ENCODE measurements around the gene PRR29. TPM values are rescaled to one million over a fixed set of nuclear protein-coding genes. Genes with fewer than 3 reads are reported as not detected.
A peak's percentile ranks its signal among the peaks of the same experiment; 100 is the strongest.

Gene PRR29
- total RNA-seq, 1 experiment from 2014 or later: not detected

DNA sequence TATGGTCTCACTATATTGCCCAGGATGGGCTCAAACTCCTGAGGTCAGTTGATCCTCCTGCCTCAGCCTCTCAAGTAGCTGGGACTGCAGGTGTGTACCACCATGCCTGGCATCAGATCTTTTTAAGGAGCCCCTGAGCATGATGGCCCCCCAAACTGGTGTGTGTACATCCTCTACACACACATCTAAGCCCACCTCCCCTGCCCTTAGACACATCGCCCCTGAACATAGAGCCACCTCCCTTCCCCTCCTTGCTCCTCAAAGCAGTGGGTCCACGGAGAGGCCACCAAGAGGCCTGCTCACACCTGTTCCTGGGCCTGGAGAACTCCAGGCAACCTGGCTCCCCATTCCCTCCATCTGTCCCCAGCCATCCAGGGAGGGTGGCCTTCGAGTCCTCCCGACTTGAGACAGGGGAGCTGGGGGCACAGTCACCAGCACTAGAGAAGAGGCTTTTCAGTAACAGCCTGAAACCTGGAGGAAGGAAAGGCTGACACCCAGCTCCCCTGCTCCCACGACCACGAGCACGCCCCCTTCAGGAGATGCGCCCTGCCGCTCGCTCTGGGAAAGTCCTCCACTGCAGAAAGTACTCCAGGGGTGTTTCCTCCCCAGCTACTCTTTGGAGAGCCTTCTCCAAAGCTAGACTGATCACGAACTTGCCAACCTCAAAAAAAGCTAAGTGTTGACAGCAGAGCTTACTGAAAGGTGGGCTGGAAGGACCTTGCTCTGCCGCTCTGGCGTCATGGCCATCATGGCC, 12.6 kb upstream of the PRR29 start:
- TF ChIP-seq EZH2 (IDR thresholded peaks at IDR 0.05; ENCODE audit: borderline replicate concordance, low read depth, low read length, poor library complexity, severe bottlenecking): no peak
- TF ChIP-seq, protein P1, sequence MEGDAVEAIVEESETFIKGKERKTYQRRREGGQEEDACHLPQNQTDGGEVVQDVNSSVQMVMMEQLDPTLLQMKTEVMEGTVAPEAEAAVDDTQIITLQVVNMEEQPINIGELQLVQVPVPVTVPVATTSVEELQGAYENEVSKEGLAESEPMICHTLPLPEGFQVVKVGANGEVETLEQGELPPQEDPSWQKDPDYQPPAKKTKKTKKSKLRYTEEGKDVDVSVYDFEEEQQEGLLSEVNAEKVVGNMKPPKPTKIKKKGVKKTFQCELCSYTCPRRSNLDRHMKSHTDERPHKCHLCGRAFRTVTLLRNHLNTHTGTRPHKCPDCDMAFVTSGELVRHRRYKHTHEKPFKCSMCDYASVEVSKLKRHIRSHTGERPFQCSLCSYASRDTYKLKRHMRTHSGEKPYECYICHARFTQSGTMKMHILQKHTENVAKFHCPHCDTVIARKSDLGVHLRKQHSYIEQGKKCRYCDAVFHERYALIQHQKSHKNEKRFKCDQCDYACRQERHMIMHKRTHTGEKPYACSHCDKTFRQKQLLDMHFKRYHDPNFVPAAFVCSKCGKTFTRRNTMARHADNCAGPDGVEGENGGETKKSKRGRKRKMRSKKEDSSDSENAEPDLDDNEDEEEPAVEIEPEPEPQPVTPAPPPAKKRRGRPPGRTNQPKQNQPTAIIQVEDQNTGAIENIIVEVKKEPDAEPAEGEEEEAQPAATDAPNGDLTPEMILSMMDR (conservative IDR thresholded peaks at IDR 0.05; ENCODE audit: low read depth, low read length): peak; percentile 29
- no peak for DNase-seq (ENCODE audit: low spot score)
- H3K27ac ChIP-seq (ENCODE audit: low read depth, low read length, poor library complexity, severe bottlenecking): no peak overlapping the region
- POLR2A ChIA-PET (ENCODE audit: low non-redundant PET): interaction anchor here (0.7 kb wide), 1 partner anchor 225 kb away, joined by 3 read pairs; no protein-coding TSS in a partner anchor
- no peak overlapping the region for H3K4me3 ChIP-seq (ENCODE audit: low read depth, low read length, poor library complexity, severe bottlenecking)
- CTCF ChIA-PET: interaction anchor here (0.5 to 0.6 kb wide), 2 partner anchors 15 to 102 kb away, joined by 3 to 5 read pairs; no protein-coding TSS in a partner anchor
- no peaks in the 10 kb centered on the region for H3K9me3 ChIP-seq (ENCODE audit: low read depth, low read length, poor library complexity, severe bottlenecking)
- no TSS peak for BruUV-seq (replicated peaks)
- H3K27me3 ChIP-seq (replicated peaks; ENCODE audit: insufficient read depth, low read depth, low read length, poor library complexity): no peaks in the 10 kb centered on the region
- no peaks in the 10 kb centered on the region for H3K4me1 ChIP-seq (ENCODE audit: insufficient read depth, low read length, poor library complexity, severe bottlenecking)
- H3K36me3 ChIP-seq (ENCODE audit: insufficient read depth, low read length, poor library complexity, severe bottlenecking): no peaks in the 10 kb centered on the region
- intact Hi-C loops (cut with micrococcal nuclease; ENCODE audit: unreplicated experiment): no loop called here

DNA sequence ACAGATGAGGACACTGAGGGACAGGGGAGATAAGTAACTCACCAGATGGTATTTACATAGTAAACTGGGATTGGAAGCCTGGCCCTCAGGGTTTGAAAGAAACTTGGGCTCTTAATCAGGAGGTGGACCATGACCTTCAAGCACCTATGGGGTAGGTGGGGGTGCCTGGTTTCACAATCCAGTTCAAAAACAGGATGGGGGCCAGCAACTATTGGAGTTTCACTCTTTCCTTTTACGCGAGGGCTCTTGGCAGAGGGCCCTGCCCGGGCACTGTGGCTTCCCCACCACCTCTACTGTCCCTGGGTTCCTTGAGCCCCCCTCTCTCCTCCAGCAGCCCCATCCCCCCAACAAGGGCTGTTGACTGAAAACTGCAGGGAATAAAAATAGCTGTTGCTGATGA, 11.3 kb upstream of the PRR29 start:
- Histone ChIP-seq H3K36me3 (ENCODE audit: insufficient read depth, low read length, poor library complexity, severe bottlenecking) (no peaks in the 10 kb centered on the region), H3K27me3 (replicated peaks; ENCODE audit: insufficient read depth, low read depth, low read length, poor library complexity) (no peaks in the 10 kb centered on the region), H3K27ac (ENCODE audit: low read depth, low read length, poor library complexity, severe bottlenecking) (no peak overlapping the region), H3K9me3 (ENCODE audit: low read depth, low read length, poor library complexity, severe bottlenecking) (no peaks in the 10 kb centered on the region), H3K4me1 (ENCODE audit: insufficient read depth, low read length, poor library complexity, severe bottlenecking) (no peaks in the 10 kb centered on the region), H3K4me3 (ENCODE audit: low read depth, low read length, poor library complexity, severe bottlenecking) (no peak overlapping the region)
- ChIA-PET CTCF (interaction anchor here (0.7 kb wide), 1 partner anchor 23 kb away, joined by 4 read pairs; no protein-coding TSS in a partner anchor), POLR2A (ENCODE audit: low non-redundant PET) (no interaction called here)
- DNase-seq (ENCODE audit: low spot score): no peak
- BruUV-seq (replicated peaks): no TSS peak
- intact Hi-C loops (cut with micrococcal nuclease; ENCODE audit: unreplicated experiment): no loop called here
- TF ChIP-seq, protein P1 (conservative IDR thresholded peaks at IDR 0.05; ENCODE audit: low read depth, low read length): no peak
- no peak for TF ChIP-seq EZH2 (IDR thresholded peaks at IDR 0.05; ENCODE audit: borderline replicate concordance, low read depth, low read length, poor library complexity, severe bottlenecking)

DNA sequence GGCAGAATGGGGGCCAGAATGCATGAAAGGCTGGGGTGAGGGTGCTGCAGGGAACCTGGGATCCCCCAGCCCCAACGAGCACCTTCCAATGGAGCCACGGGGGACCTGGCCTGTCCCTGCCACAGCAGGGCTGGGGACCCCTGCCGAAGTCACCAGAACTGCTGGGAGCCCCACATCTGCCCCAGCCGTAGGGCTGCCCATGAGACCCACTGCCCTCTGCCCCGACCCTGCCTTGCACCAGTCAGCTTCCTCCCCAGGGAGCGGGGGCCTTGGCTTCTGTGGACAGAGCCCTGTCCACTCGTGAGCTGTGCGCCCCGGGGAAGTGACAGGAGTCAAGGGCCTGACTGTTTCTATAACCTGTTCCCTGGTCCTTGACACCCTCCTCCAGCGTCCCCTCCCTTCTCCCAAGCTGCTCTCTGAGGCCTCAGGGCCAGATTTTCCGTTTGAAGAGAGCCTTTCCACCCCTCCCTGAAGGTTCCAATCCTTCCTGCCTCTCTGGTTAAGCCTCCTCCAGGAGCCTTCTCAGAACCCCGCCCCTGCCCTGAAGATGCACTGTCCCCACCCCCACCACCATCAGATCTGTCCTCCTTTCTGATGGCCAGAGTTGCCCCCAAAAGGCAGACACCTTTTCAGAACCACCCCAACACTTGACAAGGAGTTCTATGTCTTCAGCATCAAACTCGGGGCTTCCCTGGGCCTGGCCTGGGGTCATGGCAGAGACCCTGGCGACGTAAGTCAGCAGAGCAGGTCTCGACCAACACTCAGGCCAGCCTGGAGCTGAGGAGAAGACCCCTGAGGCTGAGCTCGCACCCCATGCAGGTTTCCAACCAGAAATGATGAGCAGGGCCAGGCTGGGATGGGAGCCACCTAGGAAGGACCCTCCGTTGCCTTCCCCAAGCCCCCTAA, 10.7 kb upstream of the PRR29 start:
- Histone ChIP-seq H3K27ac (ENCODE audit: low read depth, low read length, poor library complexity, severe bottlenecking) (no peak overlapping the region), H3K4me3 (ENCODE audit: low read depth, low read length, poor library complexity, severe bottlenecking) (no peak overlapping the region), H3K9me3 (ENCODE audit: low read depth, low read length, poor library complexity, severe bottlenecking) (no peaks in the 10 kb centered on the region), H3K36me3 (ENCODE audit: insufficient read depth, low read length, poor library complexity, severe bottlenecking) (no peaks in the 10 kb centered on the region), H3K4me1 (ENCODE audit: insufficient read depth, low read length, poor library complexity, severe bottlenecking) (no peaks in the 10 kb centered on the region), H3K27me3 (replicated peaks; ENCODE audit: insufficient read depth, low read depth, low read length, poor library complexity) (no peaks in the 10 kb centered on the region)
- CTCF ChIA-PET: no interaction called here
- BruUV-seq (replicated peaks): no TSS peak
- intact Hi-C loops (cut with micrococcal nuclease; ENCODE audit: unreplicated experiment): no loop called here
- no peak for TF ChIP-seq EZH2 (IDR thresholded peaks at IDR 0.05; ENCODE audit: borderline replicate concordance, low read depth, low read length, poor library complexity, severe bottlenecking)
- TF ChIP-seq, protein P1 (conservative IDR thresholded peaks at IDR 0.05; ENCODE audit: low read depth, low read length): no peak
- DNase-seq (ENCODE audit: low spot score): no peak
- POLR2A ChIA-PET (ENCODE audit: low non-redundant PET): no interaction called here
